Hepatocyte (in vitro differentiated cells): ENCODE results near the gene TPX2. TPM values are rescaled to one million over a fixed set of nuclear protein-coding genes. Genes with fewer than 3 reads are reported as not detected.
"Not testable (repeated sequence)": the region's sequence is repeated elsewhere in the genome, so short reads cannot be mapped to it uniquely, and the experiment has no call there.

ENCODE experiments used
- DNase-seq: peaks from one replicate; pipeline ENCODE4 v3.0.0-alpha.2; 2016; ENCODE audit warnings: low spot score
- H2AFZ ChIP-seq: fragments of 200-600 bp; sonication (generic); 2 replicates; pipeline ENCODE4 v1.6.0; 2016; ENCODE audit warnings: antibody characterized with exemption, mild to moderate bottlenecking
- H3K27ac ChIP-seq: fragments of 200-600 bp; sonication (generic); 2 replicates; pipeline ENCODE4 v1.5.1; 2016; ENCODE audit warnings: mild to moderate bottlenecking
- H3K27me3 ChIP-seq: fragments of 200-600 bp; sonication (generic); 2 replicates; pipeline ENCODE4 v1.6.1; 2016
- H3K36me3 ChIP-seq: fragments of 200-600 bp; sonication (generic); replicated peaks from 2 replicates; pipeline ENCODE4 v1.5.1; 2016; ENCODE audit warnings: low read depth; ENCODE audit not compliant: insufficient read depth
- H3K4me1 ChIP-seq: fragments of 200-600 bp; sonication (generic); 2 replicates; pipeline ENCODE4 v1.5.1; 2016; ENCODE audit warnings: mild to moderate bottlenecking, moderate library complexity; ENCODE audit not compliant: insufficient read depth
- H3K4me2 ChIP-seq: fragments of 200-600 bp; sonication (generic); 2 replicates; pipeline ENCODE4 v1.6.0; 2016
- H3K4me3 ChIP-seq: fragments of 200-600 bp; sonication (generic); 2 replicates; pipeline ENCODE4 v1.5.1; 2016; ENCODE audit warnings: mild to moderate bottlenecking
- H3K79me2 ChIP-seq: fragments of 200-600 bp; sonication (generic); 2 replicates; pipeline ENCODE4 v1.6.0; 2017; ENCODE audit warnings: mild to moderate bottlenecking
- H3K9me2 ChIP-seq: fragments of 200-600 bp; sonication (generic); replicated peaks from 2 replicates; pipeline ENCODE4 v1.6.0; 2017; ENCODE audit warnings: mild to moderate bottlenecking; ENCODE audit not compliant: insufficient read depth
- H3K9me3 ChIP-seq: fragments of 200-600 bp; sonication (generic); 2 replicates; pipeline ENCODE4 v1.5.1; 2016; ENCODE audit warnings: low read depth, mild to moderate bottlenecking
- H4K20me1 ChIP-seq: fragments of 200-600 bp; sonication (generic); 2 replicates; pipeline ENCODE4 v1.6.0; 2016; ENCODE audit warnings: mild to moderate bottlenecking; ENCODE audit not compliant: insufficient read depth, poor library complexity, severe bottlenecking
- EZH2 ChIP-seq: fragments of 200-600 bp; sonication (generic); IDR thresholded peaks from 2 replicates; pipeline ENCODE4 v1.6.1; 2016; ENCODE audit warnings: antibody characterized with exemption, mild to moderate bottlenecking, borderline replicate concordance
- EZH2phosphoT487 ChIP-seq: fragments of 200-600 bp; sonication (generic); IDR thresholded peaks from one replicate; pipeline ENCODE4 v1.6.1; 2018; ENCODE audit warnings: antibody characterized with exemption, mild to moderate bottlenecking, low read depth, moderate library complexity; ENCODE audit not compliant: unreplicated experiment, severe bottlenecking
- WGBS: methylation state at CpG from one replicate; pipeline ENCODE4 v1.1.6; 2016; ENCODE audit warnings: low lambda C conversion rate; ENCODE audit errors: missing lambda C conversion rate; 5-methylcytosine and 5-hydroxymethylcytosine counted together
- polyA plus RNA-seq: library from polyadenylated mRNA; unstranded; fragments of >200 nt; fragmentation: Nextera tagmentation; extraction: Ambion mirVana; gene quantifications from 2 replicates; pipeline ENCODE4 v1.2.1, GENCODE V29; 2016
- total RNA-seq: library from RNA; depleted of rRNA; stranded (reverse); fragments of >200 nt; gene quantifications from 2 replicates; pipeline ENCODE4 v1.2.3, GENCODE V29; 2014
- TF ChIP-seq, protein P1 (sequence below): fragments of 200-600 bp; sonication (generic); IDR thresholded peaks from 2 replicates; pipeline ENCODE4 v1.5.1; 2016; ENCODE audit warnings: antibody characterized with exemption, mild to moderate bottlenecking; ENCODE audit not compliant: poor library complexity

Gene TPX2
- total and polyA plus RNA-seq, 2 experiments from 2014 or later: 16.3 to 23.9 TPM

DNA sequence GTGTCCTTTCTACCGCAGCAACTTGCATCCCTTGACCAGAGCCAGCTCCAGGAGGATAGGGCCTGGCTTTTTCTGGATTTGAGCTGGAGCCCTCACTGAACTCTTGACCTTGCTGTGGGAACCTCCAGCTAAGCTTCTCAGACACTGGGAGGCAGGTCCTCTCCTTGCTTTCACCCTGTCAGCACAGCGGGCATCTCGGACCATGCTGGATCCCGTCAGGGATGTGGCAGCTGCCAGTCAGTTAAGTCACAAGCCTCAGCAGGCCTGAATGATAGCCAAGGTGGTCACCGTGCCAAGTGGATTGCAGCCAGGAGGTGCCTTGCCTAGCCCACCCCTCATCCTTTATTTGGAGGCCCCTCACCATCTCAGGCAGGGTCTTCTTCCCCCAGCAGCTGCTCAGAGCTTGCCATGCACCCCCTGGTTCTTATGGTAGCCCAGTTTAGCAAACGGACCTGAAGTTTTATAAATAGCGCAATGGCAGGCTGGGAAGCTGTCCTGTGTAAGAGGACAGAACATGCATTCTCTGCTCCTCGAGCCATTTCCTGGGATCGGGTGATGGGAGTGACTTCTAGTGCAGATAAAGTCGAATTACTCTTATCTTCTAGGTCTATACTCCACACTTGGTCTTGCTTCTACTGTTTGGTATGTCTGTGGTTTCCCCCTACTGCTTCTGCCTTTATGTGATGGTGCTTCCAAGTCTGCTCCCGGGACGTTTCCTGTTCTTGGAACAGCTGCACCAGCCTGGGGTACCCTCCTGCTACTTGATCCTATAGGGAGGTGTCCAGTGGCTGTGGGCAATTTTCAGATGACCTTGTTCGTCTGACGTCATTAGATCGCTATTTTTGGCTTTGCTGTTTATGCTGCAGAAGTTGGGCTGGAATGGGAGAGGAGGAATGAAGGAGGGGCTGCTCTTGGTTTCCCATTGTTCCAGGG lies 73.0 kb downstream of the TPX2 start:
- TF ChIP-seq EZH2: no peak
- TF ChIP-seq EZH2phosphoT487: no peak
- TF ChIP-seq, protein P1, sequence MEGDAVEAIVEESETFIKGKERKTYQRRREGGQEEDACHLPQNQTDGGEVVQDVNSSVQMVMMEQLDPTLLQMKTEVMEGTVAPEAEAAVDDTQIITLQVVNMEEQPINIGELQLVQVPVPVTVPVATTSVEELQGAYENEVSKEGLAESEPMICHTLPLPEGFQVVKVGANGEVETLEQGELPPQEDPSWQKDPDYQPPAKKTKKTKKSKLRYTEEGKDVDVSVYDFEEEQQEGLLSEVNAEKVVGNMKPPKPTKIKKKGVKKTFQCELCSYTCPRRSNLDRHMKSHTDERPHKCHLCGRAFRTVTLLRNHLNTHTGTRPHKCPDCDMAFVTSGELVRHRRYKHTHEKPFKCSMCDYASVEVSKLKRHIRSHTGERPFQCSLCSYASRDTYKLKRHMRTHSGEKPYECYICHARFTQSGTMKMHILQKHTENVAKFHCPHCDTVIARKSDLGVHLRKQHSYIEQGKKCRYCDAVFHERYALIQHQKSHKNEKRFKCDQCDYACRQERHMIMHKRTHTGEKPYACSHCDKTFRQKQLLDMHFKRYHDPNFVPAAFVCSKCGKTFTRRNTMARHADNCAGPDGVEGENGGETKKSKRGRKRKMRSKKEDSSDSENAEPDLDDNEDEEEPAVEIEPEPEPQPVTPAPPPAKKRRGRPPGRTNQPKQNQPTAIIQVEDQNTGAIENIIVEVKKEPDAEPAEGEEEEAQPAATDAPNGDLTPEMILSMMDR: no peak
- Histone ChIP-seq H3K4me2 (no peak overlapping the region), H2AFZ (no peak overlapping the region), H3K27me3 (no peaks in the 10 kb centered on the region), H3K4me1 (peaks cover 10% of the 10 kb centered on the region), H3K9me2 (no peaks in the 10 kb centered on the region), H3K9me3 (no peaks in the 10 kb centered on the region), H4K20me1 (no peaks in the 10 kb centered on the region), H3K27ac (no peak overlapping the region), H3K79me2 (no peaks in the 10 kb centered on the region), H3K36me3 (no peaks in the 10 kb centered on the region), H3K4me3 (no peak overlapping the region)
- whole genome bisulfite sequencing: 72% methylated on average over 15 of the region's 15 CpGs
- DNase-seq: no peak

DNA sequence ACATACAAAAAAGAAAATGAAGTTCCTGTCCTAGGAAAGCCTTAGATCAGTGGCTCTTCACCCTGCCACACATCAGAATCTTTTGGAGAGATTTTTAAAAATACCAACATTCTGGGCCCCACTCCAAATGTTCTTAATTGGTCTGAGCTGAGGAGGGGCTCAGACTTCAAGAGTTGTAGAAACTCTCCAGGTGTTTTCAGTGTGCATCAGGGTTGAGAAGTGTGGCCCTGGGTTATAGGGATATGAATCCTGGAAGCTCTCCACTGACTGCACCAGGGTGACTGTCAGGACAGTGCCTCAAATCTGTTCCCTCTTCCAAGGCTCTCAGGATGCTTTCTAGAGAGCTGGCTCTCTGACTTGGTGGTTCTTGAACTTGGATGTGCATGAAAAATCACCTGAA lies 74.5 kb downstream of the TPX2 start:
- H3K9me3 ChIP-seq: no peaks in the 10 kb centered on the region
- no peaks in the 10 kb centered on the region for H3K36me3 ChIP-seq
- no peak for DNase-seq
- H3K79me2 ChIP-seq: no peaks in the 10 kb centered on the region
- no peak overlapping the region for H3K4me3 ChIP-seq
- H3K27ac ChIP-seq: no peak overlapping the region
- H2AFZ ChIP-seq: no peak overlapping the region
- H3K9me2 ChIP-seq: no peaks in the 10 kb centered on the region
- H3K4me1 ChIP-seq: peaks cover 10% of the 10 kb centered on the region
- H3K4me2 ChIP-seq: no peak overlapping the region
- no peaks in the 10 kb centered on the region for H4K20me1 ChIP-seq
- TF ChIP-seq EZH2 (no peak), EZH2phosphoT487 (no peak)
- TF ChIP-seq, protein P1: no peak
- H3K27me3 ChIP-seq: no peaks in the 10 kb centered on the region

GRCh38 chr20:31814142-31814541 lies 75.1 kb downstream of the TPX2 start:
- 87% methylated on average over 7 of the region's 7 CpGs for WGBS
- H3K9me2 ChIP-seq, H3K4me2 ChIP-seq, H3K9me3 ChIP-seq, DNase-seq, H4K20me1 ChIP-seq, H3K4me1 ChIP-seq, H3K79me2 ChIP-seq, H3K27me3 ChIP-seq, H2AFZ ChIP-seq, H3K36me3 ChIP-seq, H3K4me3 ChIP-seq, H3K27ac ChIP-seq: not testable (repeated sequence)

GRCh38 chr20:31815408-31816188 lies 76.5 kb downstream of the TPX2 start:
- no peaks in the 10 kb centered on the region for H3K9me3 ChIP-seq
- H3K27ac ChIP-seq: no peak overlapping the region
- no peaks in the 10 kb centered on the region for H3K27me3 ChIP-seq
- H3K9me2 ChIP-seq: no peaks in the 10 kb centered on the region
- no peak overlapping the region for H2AFZ ChIP-seq
- peaks cover 10% of the 10 kb centered on the region for H3K4me1 ChIP-seq
- DNase-seq: peak; percentile 16
- no peaks in the 10 kb centered on the region for H4K20me1 ChIP-seq
- no peaks in the 10 kb centered on the region for H3K36me3 ChIP-seq
- no peak overlapping the region for H3K4me2 ChIP-seq
- no peak for TF ChIP-seq EZH2
- no peak for TF ChIP-seq EZH2phosphoT487
- TF ChIP-seq, protein P1: no peak
- WGBS: 63% methylated on average over 8 of the region's 9 CpGs
- H3K4me3 ChIP-seq: no peak overlapping the region
- no peaks in the 10 kb centered on the region for H3K79me2 ChIP-seq
